Neutrophil (primary cell): Measurements from ENCODE around the gene VRK1.

ENCODE experiments used
- H3K27ac ChIP-seq: fragments of 200-600 bp; sonication (generic); 2 replicates; pipeline ENCODE4 v1.5.1; 2016; ENCODE audit warnings: mild to moderate bottlenecking, moderate library complexity
- H3K27me3 ChIP-seq: fragments of 200-600 bp; sonication (generic); 2 replicates; pipeline ENCODE4 v1.6.0; 2016; ENCODE audit warnings: mild to moderate bottlenecking
- H3K36me3 ChIP-seq: fragments of 200-600 bp; sonication (generic); 2 replicates; pipeline ENCODE4 v1.5.1; 2017
- H3K4me1 ChIP-seq, 2 experiments: fragments of 200-600 bp in 1 of 2; sonication (generic) in 1 of 2; 1 replicate in 1 of 2; 2 replicates in 1 of 2; pipeline versions ENCODE4 v1.5.1 to v1.6.1; 2013 to 2016; ENCODE audit warnings: low read depth in 1 of 2, low read length in 1 of 2, mild to moderate bottlenecking in 1 of 2, moderate library complexity in 1 of 2; ENCODE audit not compliant: control insufficient read depth in 1 of 2, insufficient read depth in 1 of 2
- H3K4me3 ChIP-seq, 2 experiments: fragments of 200-600 bp in 1 of 2; sonication (generic) in 1 of 2; 1 replicate in 1 of 2; 2 replicates in 1 of 2; pipeline ENCODE4 v1.5.1; 2013 to 2016; ENCODE audit warnings: low read depth in 1 of 2, low read length in 1 of 2, mild to moderate bottlenecking in 1 of 2, moderate library complexity in 1 of 2
- H3K9me3 ChIP-seq: fragments of 200-600 bp; sonication (generic); 2 replicates; pipeline ENCODE4 v1.5.1; 2016
- TF ChIP-seq, protein P1 (sequence below): fragments of 200-600 bp; sonication (generic); IDR thresholded peaks from 2 replicates; pipeline ENCODE4 v1.5.1; 2016; ENCODE audit warnings: antibody characterized with exemption

Gene VRK1

DNA sequence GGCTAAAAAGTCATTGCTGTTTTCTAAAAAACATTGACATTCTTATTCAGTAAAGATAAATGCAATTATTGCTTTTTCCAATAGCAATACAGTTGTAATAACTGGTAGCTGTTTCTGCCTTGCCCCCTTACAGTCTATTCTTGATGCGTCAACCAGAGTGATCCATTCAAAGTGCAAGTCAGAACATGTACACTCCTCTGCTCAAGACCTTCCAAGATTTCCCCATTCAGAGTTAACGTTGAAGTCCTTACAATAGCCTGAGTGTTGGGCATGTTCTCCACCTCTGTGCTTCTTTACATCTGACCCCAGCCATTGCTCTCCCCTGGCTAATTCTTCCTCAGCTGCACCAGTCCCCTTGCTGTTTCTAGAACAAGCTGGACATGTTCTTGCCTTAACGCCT lies 24.3 kb downstream of the VRK1 start:
- Histone ChIP-seq H3K36me3 (no peaks in the 10 kb centered on the region), H3K27me3 (no peaks in the 10 kb centered on the region), H3K4me3 (no peak overlapping the region), H3K27ac (no peak overlapping the region), H3K4me1 (peaks cover 20 to 21% of the 10 kb centered on the region in 2 experiments), H3K9me3 (no peaks in the 10 kb centered on the region)
- TF ChIP-seq, protein P1, sequence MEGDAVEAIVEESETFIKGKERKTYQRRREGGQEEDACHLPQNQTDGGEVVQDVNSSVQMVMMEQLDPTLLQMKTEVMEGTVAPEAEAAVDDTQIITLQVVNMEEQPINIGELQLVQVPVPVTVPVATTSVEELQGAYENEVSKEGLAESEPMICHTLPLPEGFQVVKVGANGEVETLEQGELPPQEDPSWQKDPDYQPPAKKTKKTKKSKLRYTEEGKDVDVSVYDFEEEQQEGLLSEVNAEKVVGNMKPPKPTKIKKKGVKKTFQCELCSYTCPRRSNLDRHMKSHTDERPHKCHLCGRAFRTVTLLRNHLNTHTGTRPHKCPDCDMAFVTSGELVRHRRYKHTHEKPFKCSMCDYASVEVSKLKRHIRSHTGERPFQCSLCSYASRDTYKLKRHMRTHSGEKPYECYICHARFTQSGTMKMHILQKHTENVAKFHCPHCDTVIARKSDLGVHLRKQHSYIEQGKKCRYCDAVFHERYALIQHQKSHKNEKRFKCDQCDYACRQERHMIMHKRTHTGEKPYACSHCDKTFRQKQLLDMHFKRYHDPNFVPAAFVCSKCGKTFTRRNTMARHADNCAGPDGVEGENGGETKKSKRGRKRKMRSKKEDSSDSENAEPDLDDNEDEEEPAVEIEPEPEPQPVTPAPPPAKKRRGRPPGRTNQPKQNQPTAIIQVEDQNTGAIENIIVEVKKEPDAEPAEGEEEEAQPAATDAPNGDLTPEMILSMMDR, result no peak

DNA sequence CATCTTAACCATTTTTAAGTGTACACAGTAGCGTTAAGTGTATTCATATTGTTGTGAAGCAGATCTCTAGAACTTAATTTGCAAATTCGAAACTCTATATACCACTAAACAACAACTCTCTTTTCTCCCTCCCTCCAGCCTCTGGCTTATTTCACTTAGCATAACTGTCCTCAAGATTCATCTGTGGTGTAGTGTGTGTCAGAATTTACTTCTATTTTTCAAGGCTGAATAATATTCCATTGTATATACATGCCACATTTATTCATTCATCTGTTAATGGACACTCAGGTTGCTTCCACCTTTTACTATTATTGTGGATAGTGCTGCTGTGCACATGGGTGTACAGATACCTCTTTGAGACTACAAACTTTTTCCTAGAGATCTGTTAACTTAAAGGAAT lies 26.5 kb downstream of the VRK1 start:
- Histone ChIP-seq H3K4me3 (no peak overlapping the region), H3K9me3 (no peaks in the 10 kb centered on the region), H3K27ac (no peak overlapping the region), H3K27me3 (no peaks in the 10 kb centered on the region), H3K4me1 (peaks cover 15 to 17% of the 10 kb centered on the region in 2 experiments), H3K36me3 (no peaks in the 10 kb centered on the region)
- TF ChIP-seq, protein P1, result no peak

DNA sequence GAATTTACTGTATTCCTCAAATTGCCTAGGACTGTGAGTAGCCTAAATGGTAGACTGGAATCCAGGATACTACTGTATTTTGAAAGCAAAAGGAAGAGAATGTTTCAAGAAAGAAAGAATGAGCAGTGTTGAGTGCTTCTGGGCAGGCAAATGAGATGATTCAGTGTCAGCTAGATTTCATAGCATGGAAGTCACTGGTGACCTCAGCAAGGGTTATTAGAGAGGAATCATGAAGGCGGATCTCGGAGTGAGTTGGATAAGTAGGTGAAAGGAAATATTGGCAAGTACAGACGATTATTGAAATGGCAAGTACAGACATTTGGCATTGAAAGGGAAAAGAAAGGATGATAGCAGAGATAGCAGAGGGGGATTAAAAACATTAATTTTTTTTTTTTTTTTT lies 27.1 kb downstream of the VRK1 start:
- Histone ChIP-seq H3K27ac (no peak overlapping the region), H3K4me1 (peaks cover 15 to 17% of the 10 kb centered on the region in 2 experiments), H3K9me3 (no peaks in the 10 kb centered on the region), H3K36me3 (no peaks in the 10 kb centered on the region), H3K4me3 (no peak overlapping the region), H3K27me3 (no peaks in the 10 kb centered on the region)
- TF ChIP-seq, protein P1, result no peak

DNA sequence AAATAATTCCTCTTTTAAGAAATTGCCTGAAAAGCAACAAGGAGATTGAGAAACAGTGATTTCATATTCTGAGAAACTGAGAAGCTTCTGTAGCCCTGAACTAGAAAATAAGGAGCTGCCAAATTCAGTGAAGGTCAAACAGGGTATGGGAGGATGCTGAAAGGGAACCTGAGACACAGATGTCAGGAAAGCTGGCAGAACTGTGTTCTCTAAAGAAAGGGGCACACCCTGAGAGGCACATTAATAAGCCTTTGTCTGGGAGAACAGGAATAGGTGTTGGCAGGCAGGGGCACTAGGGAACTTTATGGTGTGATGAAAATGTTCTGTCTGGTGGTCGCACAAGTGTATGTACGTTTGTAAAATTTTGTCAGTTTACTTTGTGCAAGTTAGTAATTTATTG lies 29.6 kb downstream of the VRK1 start:
- TF ChIP-seq, protein P1, result no peak
- Histone ChIP-seq H3K27ac (peak overlapping the region; percentile 44), H3K36me3 (no peaks in the 10 kb centered on the region)

DNA sequence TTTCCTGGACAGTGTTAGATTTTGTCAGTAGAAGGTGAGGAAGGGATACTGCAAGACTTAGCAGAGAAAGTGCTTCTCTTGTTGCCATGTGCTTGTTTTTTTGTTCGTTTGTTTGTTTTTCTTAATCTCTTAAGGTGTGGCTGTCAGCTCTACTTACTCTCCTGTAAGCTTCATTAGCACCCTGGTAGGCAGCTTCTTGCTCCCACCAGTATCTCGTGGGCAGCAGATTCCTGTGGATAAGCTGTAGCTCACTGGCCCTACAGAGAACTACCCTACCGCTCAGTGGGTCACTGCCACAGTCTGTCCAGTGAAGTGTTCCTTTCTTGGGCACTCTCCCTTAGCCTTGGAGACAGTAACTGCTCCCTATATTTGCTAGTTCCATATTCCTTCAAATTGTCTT lies 30.1 kb downstream of the VRK1 start:
- Histone ChIP-seq H3K27me3 (no peaks in the 10 kb centered on the region), H3K4me1 (peaks cover 15 to 17% of the 10 kb centered on the region in 2 experiments), H3K9me3 (no peaks in the 10 kb centered on the region), H3K27ac (peak overlapping the region; percentile 44), H3K36me3 (no peaks in the 10 kb centered on the region), H3K4me3 (no peak overlapping the region)
- TF ChIP-seq, protein P1, result no peak

More for the DNA sequence above, 29.6 kb downstream of the VRK1 start:
- Histone ChIP-seq H3K4me1 (peaks cover 15 to 17% of the 10 kb centered on the region in 2 experiments), H3K4me3 (no peak overlapping the region), H3K27me3 (no peaks in the 10 kb centered on the region), H3K9me3 (no peaks in the 10 kb centered on the region)

DNA sequence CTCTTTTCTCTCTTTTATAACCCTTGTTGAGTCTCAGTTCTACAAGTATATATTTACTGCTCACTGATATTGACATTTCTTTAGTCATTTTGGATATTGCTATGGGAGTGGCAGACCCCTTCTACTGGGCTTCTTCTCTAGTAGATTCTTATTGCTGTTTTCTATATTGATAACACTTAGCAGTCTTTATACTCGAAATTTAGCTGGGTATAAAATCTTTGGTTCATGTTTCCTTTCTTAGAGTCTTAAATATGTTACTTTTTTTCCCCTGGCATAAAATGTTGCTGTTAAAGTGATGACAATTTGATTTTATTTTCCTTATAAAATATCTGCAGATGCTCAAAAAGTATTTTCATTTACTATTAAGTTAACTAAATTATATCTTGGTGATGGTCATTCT lies 32.6 kb downstream of the VRK1 start:
- Histone ChIP-seq H3K4me1 (peaks cover 15 to 17% of the 10 kb centered on the region in 2 experiments), H3K9me3 (no peaks in the 10 kb centered on the region), H3K27me3 (no peaks in the 10 kb centered on the region), H3K4me3 (no peak overlapping the region), H3K27ac (no peak overlapping the region), H3K36me3 (peaks cover 3% of the 10 kb centered on the region)
- TF ChIP-seq, protein P1, result no peak
